NOMO-1 treated with dmso at 0.1 percent for 144 hours (cell line): ENCODE data around the gene FAM117B.
"Not testable (repeated sequence)": the region's sequence is repeated elsewhere in the genome, so short reads cannot be mapped to it uniquely, and the experiment has no call there.

Experiments
- DNase-seq: peaks from one replicate; lab custom pipeline; 2025; ENCODE audit not compliant: unreplicated experiment; lab: John Stamatoyannopoulos, UW

The FAM117B gene

GRCh38 chr2:202757339-202757738, 122.6 kb downstream of the FAM117B start:
- no peak for DNase-seq

- no peak for DNase-seq
Observed at GRCh38 chr2:202758128-202758527, 123.4 kb downstream of the FAM117B start.

DNA sequence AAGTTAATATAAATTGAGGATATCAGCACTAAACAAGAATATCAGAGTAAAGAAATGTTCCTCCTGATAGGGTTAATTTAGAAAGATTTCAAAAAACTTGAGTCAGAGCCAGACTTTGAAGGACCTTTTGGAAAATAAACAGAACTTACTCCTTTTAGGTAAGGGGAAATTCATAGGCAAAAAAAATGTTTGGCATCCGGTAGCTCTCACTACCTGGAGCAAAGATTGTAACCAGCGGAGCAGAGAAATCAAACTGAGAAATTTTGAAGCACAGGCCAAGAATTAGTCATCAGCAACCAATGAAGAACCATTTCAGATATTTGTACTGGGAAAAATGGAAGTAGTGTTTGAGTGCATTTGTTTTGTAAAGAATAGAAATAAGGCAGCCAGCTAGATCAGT, 123.8 kb downstream of the FAM117B start:
- DNase-seq: no peak

- DNase-seq: no peak
Observed at GRCh38 chr2:202760848-202761247, 126.1 kb downstream of the FAM117B start.

DNA sequence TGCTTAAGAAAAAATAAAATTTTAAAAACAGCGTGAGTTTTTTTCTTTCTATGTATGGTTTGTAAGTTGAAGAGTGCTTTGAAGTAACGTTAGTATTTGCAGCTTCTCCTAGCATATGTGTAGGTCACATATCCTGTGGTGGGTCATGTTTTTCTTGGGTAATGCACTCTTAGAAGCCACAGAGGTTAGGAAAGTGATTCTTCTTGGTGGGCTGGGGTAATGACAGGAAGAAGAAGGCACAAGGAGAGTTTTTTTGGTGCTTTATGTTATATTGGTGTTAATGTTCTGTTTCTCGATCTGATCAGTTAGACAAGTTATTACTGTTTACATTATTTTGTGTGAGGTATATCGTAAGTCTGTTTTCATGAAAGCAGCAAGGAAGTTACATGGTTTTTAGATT, 127.8 kb downstream of the FAM117B start:
- no peak for DNase-seq

DNA sequence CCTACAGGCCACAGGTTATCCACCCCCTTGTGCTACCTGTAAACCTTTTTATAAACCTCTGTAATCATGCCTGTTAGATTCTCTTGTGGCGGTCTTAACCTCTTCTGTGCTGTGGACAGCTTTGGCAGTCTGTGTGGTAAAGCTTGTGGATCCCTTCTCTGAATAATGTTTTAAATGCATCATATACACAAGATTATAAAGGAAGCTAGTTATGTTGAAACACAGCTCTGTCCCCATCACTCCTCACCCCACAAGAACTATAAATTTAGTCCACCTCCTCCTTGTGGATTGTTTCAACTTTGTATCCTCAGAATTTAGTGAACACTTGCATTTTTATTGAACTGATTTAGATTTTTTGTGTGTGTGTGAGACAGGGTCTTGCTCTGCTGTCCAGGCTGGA, 129.1 kb downstream of the FAM117B start:
- DNase-seq: no peak

- no peak for DNase-seq
Observed at GRCh38 chr2:202764991-202765390, 130.2 kb downstream of the FAM117B start.

- no peak for DNase-seq
Observed at GRCh38 chr2:202765436-202765835, 130.7 kb downstream of the FAM117B start.

GRCh38 chr2:202768273-202768672, 133.5 kb downstream of the FAM117B start:
- no peak for DNase-seq

- no peak for DNase-seq
Observed at GRCh38 chr2:202769201-202769600, 134.4 kb downstream of the FAM117B start.

DNA sequence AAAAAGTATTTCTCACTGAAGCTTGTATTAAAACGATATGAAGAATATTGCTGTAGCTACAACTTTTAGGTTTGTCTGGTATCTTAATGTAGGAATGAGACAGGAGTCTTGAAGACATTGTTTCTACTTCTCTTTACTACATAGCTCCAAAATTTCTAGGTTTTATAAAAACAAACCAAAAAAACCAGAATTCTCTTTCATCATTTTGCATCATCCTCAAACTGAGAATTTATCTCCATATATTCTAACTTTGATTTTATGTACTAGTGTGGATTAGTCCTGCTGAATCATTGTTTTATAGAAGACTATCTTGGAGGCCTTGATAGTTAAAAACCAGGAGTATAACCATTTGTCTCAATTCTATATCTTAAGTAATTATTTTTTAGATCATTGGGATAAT, 136.6 kb downstream of the FAM117B start:
- no peak for DNase-seq

GRCh38 chr2:202771741-202772460, 137.1 kb downstream of the FAM117B start:
- no peak for DNase-seq

DNA sequence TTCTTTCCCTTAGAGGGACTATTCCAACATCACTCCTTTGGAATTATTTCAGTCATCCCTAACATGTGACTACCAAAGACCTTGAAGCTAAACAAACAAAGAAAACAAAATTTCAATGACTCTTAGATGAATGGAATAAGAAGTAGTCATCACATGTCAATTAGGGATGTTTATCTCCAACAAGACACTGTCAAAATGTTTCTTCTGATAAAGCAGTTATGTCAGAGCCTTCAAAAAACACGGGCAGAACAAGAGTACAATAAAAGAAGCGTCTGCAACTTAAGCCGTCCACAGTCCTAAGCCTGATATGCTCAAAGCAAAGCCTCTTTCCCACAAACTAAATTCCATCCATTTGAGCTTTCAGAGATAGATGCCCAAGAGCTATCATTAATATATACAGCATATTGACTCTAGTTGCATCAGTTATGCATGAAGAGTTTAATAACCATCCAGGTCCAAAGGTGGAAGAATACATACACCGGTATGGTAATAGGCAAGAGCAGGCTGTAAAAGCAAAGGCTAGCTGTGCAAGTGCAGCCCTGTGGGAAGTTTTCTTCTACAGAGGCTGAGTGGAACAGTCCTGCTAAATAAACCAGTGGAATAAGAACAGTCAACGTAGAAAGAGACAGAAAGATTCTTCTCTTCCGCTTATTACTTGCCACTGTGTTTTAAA, 138.7 kb downstream of the FAM117B start:
- no peak for DNase-seq

- DNase-seq: no peak
Observed at GRCh38 chr2:202774104-202774503, 139.3 kb downstream of the FAM117B start.

- no peak for DNase-seq
Observed at GRCh38 chr2:202778217-202778616, 143.4 kb downstream of the FAM117B start.

GRCh38 chr2:202780514-202781021, 145.8 kb downstream of the FAM117B start:
- DNase-seq: no peak

GRCh38 chr2:202782940-202783558, 148.3 kb downstream of the FAM117B start:
- no peak for DNase-seq

DNA sequence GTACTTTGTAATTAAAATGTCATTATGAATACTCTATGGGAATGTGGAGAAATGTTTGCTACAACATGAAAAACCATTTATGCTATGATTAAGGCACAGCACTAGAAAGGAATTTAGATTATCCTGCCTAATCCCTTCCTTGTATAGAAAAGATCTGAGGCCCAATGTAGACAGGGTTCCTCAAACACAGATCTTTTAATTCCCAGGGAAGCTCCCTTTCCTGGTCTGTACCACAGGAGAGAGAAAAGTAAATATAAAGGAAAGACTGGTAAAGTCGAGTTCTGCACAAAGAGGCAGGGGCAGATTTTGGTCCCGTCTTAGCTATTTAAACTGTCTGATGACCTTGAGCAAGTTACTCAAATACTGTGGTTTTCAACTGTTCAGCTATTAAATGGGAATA, 152.1 kb downstream of the FAM117B start:
- DNase-seq: no peak

- DNase-seq: no peak
Observed at GRCh38 chr2:202790676-202791075, 155.9 kb downstream of the FAM117B start.

GRCh38 chr2:202797944-202798343, 163.2 kb downstream of the FAM117B start:
- DNase-seq: no peak

GRCh38 chr2:202805911-202806310, 171.1 kb downstream of the FAM117B start:
- DNase-seq: not testable (repeated sequence)
